Measurements from ENCODE around the gene PRR23E.

- TF ChIP-seq CTCF (conservative IDR thresholded peaks at IDR 0.05; ENCODE audit: low read length) (no peak), EZH2phosphoT487 (IDR thresholded peaks at IDR 0.05; ENCODE audit: borderline replicate concordance, low read depth, low read length) (no peak)
These were observed 20.0 kb upstream of the PRR23E start for GRCh38 chr3:127172781-127173515.
